Prostate gland (tissue), 2 donors: ENCODE results near the gene TNFAIP1. TPM values are rescaled to one million over a fixed set of nuclear protein-coding genes. Genes with fewer than 3 reads are reported as not detected.

Source experiments
- DNase-seq: peaks from one replicate; pipeline ENCODE4 v3.0.0-alpha.2; 2019; ENCODE audit warnings: low spot score
- H3K27ac ChIP-seq, 2 donors: fragments of 200-600 bp; sonication (generic); 2 replicates each; pipeline ENCODE4 v1.5.1; 2017 to 2019
- H3K27me3 ChIP-seq: fragments of 200-600 bp; sonication (generic); replicated peaks from 2 replicates; pipeline ENCODE4 v1.5.1; 2019; ENCODE audit not compliant: insufficient read depth
- H3K36me3 ChIP-seq, 2 donors: fragments of 200-600 bp; sonication (generic); 1 replicate in 1 of 2; 2 replicates in 1 of 2; pipeline versions ENCODE4 v1.5.1 to v1.8.1; 2017 to 2019
- H3K4me1 ChIP-seq: fragments of 200-600 bp; sonication (generic); replicated peaks from 2 replicates; pipeline ENCODE4 v1.5.1; 2019
- H3K4me3 ChIP-seq, 2 donors: fragments of 200-600 bp; sonication (generic); 2 replicates each; pipeline ENCODE4 v1.5.1; 2017 to 2019
- H3K9me3 ChIP-seq: fragments of 200-600 bp; sonication (generic); 2 replicates; pipeline ENCODE4 v1.5.1; 2017
- CTCF ChIP-seq, 4 experiments: fragments of 200-600 bp in 2 of 4; fragments of 450-650 bp in 2 of 4; sonication (generic) in 2 of 4; IDR thresholded peaks; 1 replicate in 3 of 4; 2 replicates in 1 of 4; pipeline ENCODE4 v1.5.1; 2016 to 2019; ENCODE audit warnings: antibody characterized with exemption in 4 of 4, mild to moderate bottlenecking in 2 of 4, moderate library complexity in 2 of 4
- POLR2A ChIP-seq: fragments of 450-650 bp; IDR thresholded peaks from one replicate; pipeline ENCODE4 v1.6.1; 2016; ENCODE audit warnings: antibody characterized with exemption, mild to moderate bottlenecking
- POLR2AphosphoS5 ChIP-seq: sonication (generic); formaldehyde crosslinking; IDR thresholded peaks from one replicate; pipeline ENCODE4 v1.6.1; 2017; ENCODE audit warnings: antibody characterized with exemption
- WGBS: methylation state at CpG from one replicate; pipeline ENCODE4 v1.1.5; 2018; 5-methylcytosine and 5-hydroxymethylcytosine counted together
- intact Hi-C: fragments of 100-400 bp; cut with DNase I; formaldehyde crosslinking; loops from one replicate; pipeline ENCODE4 v1.14.2; 2022
- microRNA-seq: library from miRNA; unstranded; fragments of <30 nt; microRNA quantifications from one replicate; pipeline ENCODE4, GENCODE V29; 2016
- total RNA-seq, 2 donors: library from RNA; depleted of rRNA; stranded (reverse); fragments of >200 nt; gene quantifications; one replicate each; pipeline ENCODE4 v1.1.0, GENCODE V29; 2016

Gene TNFAIP1
- total RNA-seq, 2 donors from 2014 or later = 32.2 to 63.1 TPM

DNA sequence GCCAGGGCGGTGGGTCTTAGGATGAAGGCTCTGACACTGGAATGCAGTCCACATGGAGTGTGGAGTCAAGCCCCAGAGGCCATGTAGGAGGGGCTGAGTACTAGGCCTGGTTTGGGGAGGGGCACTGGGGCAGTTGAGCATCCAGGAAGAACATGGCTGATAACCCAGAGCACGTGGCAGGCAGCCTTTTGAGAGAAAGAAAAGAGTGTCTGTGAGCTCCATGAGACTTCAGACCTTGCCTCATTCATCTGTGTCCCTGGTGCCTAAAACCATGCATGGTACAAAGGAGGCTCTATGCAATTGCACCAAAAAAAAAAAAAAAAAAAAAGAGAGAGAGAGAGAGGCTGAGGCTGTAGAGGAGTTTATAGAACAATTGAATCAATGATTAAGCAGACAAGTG lies 55.8 kb downstream of the TNFAIP1 start:
- WGBS = 43% methylated on average over 2 of the region's 2 CpGs
- TF ChIP-seq POLR2AphosphoS5 = no peak
- TF ChIP-seq POLR2A = no peak
- TF ChIP-seq CTCF (IDR thresholded peaks at IDR 0.05) = no peak
- peaks cover 0 to 12% of the 10 kb centered on the region in 2 donors for H3K36me3 ChIP-seq
- no peak overlapping the region for H3K27ac ChIP-seq
- no peaks in the 10 kb centered on the region for H3K9me3 ChIP-seq
- H3K4me1 ChIP-seq = no peaks in the 10 kb centered on the region
- no peak overlapping the region for H3K4me3 ChIP-seq
- DNase-seq = no peak
- no peaks in the 10 kb centered on the region for H3K27me3 ChIP-seq
- intact Hi-C loops = no loop called here

DNA sequence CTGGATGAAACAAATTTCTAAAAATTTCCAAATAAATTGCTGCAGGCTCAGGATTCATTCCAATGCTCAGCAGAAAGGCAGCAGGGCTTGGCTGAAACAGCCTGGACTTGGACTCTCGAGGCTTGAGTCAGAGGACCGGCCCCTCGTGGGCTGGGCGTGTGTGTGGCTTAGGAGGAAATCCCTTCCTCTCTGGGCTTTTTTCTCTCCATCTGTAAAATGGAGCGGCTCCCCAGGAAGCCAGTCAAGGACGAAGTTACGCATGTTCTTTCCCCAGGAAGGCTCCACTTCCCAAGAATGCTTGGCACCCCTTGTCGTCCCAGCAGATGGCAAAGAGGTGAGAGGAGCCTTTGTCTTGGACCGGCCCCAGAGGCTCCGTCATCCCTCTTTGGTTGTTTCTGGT lies 56.9 kb downstream of the TNFAIP1 start:
- intact Hi-C loops = no loop called here
- Histone ChIP-seq H3K36me3 (peaks cover 0 to 17% of the 10 kb centered on the region in 2 donors), H3K9me3 (no peaks in the 10 kb centered on the region), H3K4me1 (no peaks in the 10 kb centered on the region), H3K4me3 (no peak overlapping the region), H3K27me3 (no peaks in the 10 kb centered on the region), H3K27ac (no peak overlapping the region)
- 65% methylated on average over 10 of the region's 10 CpGs for WGBS
- no peak for TF ChIP-seq POLR2A
- no peak for TF ChIP-seq CTCF (IDR thresholded peaks at IDR 0.05)
- no peak for TF ChIP-seq POLR2AphosphoS5
- no peak for DNase-seq

DNA sequence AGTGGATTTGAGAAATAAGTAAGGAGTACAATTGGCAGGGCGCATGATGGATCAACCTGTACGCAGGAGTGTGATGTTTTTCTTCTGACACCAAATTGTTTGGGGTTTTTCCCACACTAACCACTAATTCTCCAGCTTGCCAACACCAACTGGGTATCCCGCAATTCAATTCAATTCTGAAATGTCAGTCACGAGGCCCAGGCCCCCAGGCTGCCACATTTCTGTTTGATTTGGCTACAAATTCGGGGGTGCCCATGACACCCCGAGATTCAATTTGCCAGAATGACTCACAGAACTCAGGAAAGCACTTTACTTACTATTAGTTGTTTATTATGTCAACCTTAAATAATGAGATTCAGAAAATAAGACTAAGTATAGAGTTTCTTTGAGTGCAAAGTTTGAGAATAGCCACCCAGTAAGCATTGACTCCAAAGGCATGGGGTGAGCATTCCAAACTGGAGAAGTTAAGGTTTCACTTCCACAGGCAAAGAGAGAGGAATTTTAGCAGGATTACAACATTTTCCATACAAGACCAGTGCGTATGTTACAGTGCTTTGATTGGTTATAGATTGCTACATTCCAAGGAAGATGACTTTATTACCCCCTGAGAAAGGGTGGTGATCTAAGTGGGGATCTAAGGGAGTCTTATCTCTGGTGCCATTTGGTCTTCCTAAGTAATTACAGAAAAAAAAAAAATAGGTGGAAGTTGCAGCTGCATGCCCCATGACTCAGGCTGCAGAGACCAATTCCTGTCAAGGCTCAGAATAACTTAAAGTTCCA lies 59.0 kb downstream of the TNFAIP1 start:
- Histone ChIP-seq H3K4me1 (no peaks in the 10 kb centered on the region), H3K27ac (no peak overlapping the region), H3K27me3 (no peaks in the 10 kb centered on the region), H3K9me3 (no peaks in the 10 kb centered on the region), H3K36me3 (peaks cover 0 to 11% of the 10 kb centered on the region in 2 donors), H3K4me3 (no peak overlapping the region)
- no peak for DNase-seq
- TF ChIP-seq POLR2A = no peak
- intact Hi-C loops = no loop called here
- 76% methylated on average over 7 of the region's 7 CpGs for WGBS

DNA sequence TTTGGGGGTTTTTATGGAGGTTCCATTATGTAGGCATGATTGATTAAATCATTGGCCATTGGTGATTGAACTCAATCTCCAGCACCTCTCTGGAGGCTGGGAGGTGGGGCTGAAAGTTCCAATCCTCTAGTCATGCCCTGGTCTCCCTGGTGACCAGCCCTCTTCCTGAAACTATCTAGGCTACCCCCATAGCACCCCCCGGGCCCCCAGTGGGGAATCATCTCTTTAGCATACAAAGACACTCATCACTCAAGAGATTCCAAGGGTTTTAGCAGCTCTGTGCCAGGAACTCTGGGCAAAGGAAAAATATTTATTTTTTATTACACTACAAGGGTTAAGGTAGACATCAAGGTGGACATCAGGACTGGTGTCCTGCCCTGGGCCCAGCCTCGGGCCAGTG lies 59.9 kb downstream of the TNFAIP1 start:
- TF ChIP-seq POLR2A = no peak
- DNase-seq = no peak
- Histone ChIP-seq H3K36me3 (peaks cover 0 to 11% of the 10 kb centered on the region in 2 donors), H3K4me3 (no peak overlapping the region), H3K9me3 (no peaks in the 10 kb centered on the region), H3K27me3 (no peaks in the 10 kb centered on the region), H3K27ac (no peak overlapping the region), H3K4me1 (no peaks in the 10 kb centered on the region)
- WGBS = 42% methylated on average over 2 of the region's 2 CpGs
- intact Hi-C loops = no loop called here

DNA sequence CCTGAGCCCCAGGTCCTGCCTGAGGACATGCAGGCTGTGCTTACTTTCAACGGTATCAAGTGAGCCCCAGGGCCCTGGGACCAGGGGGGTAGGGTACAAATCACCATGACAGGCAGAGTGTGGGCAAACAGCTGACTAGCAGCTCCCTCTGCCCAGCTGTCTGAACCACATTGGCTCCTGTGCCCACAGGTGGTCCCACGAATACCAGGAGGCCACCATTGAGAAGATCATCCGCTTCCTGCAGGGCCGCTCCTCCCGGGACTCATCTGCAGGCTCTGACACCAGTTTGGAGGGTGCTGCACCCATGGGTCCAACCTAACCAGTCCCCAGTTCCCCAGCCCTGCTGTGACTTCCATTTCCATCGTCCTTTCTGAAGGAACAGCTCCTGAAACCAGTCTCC lies 60.4 kb downstream of the TNFAIP1 start:
- no peak for DNase-seq
- Histone ChIP-seq H3K4me3 (no peak overlapping the region), H3K9me3 (no peaks in the 10 kb centered on the region), H3K36me3 (peaks cover 0 to 11% of the 10 kb centered on the region in 2 donors), H3K4me1 (no peaks in the 10 kb centered on the region), H3K27ac (no peak overlapping the region), H3K27me3 (no peaks in the 10 kb centered on the region)
- intact Hi-C loops = no loop called here
- TF ChIP-seq CTCF (IDR thresholded peaks at IDR 0.05) (no peak), POLR2AphosphoS5 (no peak), POLR2A (no peak)
- 86% methylated on average over 6 of the region's 6 CpGs for WGBS

Small RNA genes lying within 50 kb of the gene (microRNA-seq; reads per million reads assigned to microRNA genes)
- gene MIR4723 = 0.42 reads per million

Other genes with a start within 250 kb of the TNFAIP1 start
- gene TMEM97, start 16.6 kb upstream of the TNFAIP1 start, total RNA-seq = 100 to 1,000 TPM in 1 of 2 donors, 10 to 100 TPM in 1; 11.8 to 127 TPM
- 10 to 100 TPM; 45.2 to 55.0 TPM for gene IFT20, start 289 bp upstream of the TNFAIP1 start, total RNA-seq
- 100 to 1,000 TPM in 1 of 2 donors, 10 to 100 TPM in 1; 94.4 to 140 TPM for gene POLDIP2, start 21.8 kb downstream of the TNFAIP1 start, total RNA-seq
- gene SEBOX, start 29.4 kb downstream of the TNFAIP1 start, total RNA-seq = not detected
- gene VTN, start 34.5 kb downstream of the TNFAIP1 start, total RNA-seq = 10 to 100 TPM in 1 of 2 donors, under 1 TPM in 1; 0.14 to 57.8 TPM
- gene SARM1, start 35.9 kb downstream of the TNFAIP1 start, total RNA-seq = 10 to 100 TPM; 20.6 to 21.4 TPM
- 10 to 100 TPM; 14.9 to 20.1 TPM for gene SLC46A1, start 70.5 kb downstream of the TNFAIP1 start, total RNA-seq
- gene SLC13A2, start 137.9 kb downstream of the TNFAIP1 start, total RNA-seq = under 1 TPM; 0.09 to 0.68 TPM
- 1 to 10 TPM in 1 of 2 donors, under 1 TPM in 1; 0.64 to 1.2 TPM for gene FOXN1, start 170.6 kb downstream of the TNFAIP1 start, total RNA-seq
- gene UNC119, start 216.9 kb downstream of the TNFAIP1 start, total RNA-seq = 100 to 1,000 TPM in 1 of 2 donors, 10 to 100 TPM in 1; 51.1 to 154 TPM
- 100 to 1,000 TPM in 1 of 2 donors, 10 to 100 TPM in 1; 68.7 to 131 TPM for gene PIGS, start 235.8 kb downstream of the TNFAIP1 start, total RNA-seq
- gene ALDOC, start 241.1 kb downstream of the TNFAIP1 start, total RNA-seq = 10 to 100 TPM; 49.5 to 55.0 TPM